Thyroid gland (tissue), 4 donors: ENCODE results near the gene MICB. TPM values are rescaled to one million over a fixed set of nuclear protein-coding genes. Genes with fewer than 3 reads are reported as not detected.

Source experiments
- DNase-seq, 2 donors: peaks; one replicate each; pipeline ENCODE4 v3.0.0-alpha.2; 2019
- H3K27ac ChIP-seq, 3 donors: fragments of 200-600 bp; sonication (generic); 1 replicate in 2 of 3; 2 replicates in 1 of 3; pipeline ENCODE4 v1.5.1; 2016 to 2019; ENCODE audit warnings: mild to moderate bottlenecking in 1 of 3, moderate library complexity in 1 of 3
- H3K27me3 ChIP-seq: fragments of 200-600 bp; sonication (generic); one replicate; pipeline ENCODE4 v1.5.1; 2019
- H3K36me3 ChIP-seq, 2 donors: fragments of 200-600 bp; sonication (generic); one replicate each; pipeline ENCODE4 v1.5.1; 2016 to 2019
- H3K4me1 ChIP-seq, 2 donors: fragments of 200-600 bp; sonication (generic); one replicate each; pipeline ENCODE4 v1.5.1; 2017 to 2019
- H3K4me3 ChIP-seq, 3 donors: fragments of 200-600 bp; sonication (generic); replicated peaks in 1 of 3; 1 replicate in 2 of 3; 2 replicates in 1 of 3; pipeline ENCODE4 v1.5.1; 2016; ENCODE audit warnings: mild to moderate bottlenecking in 1 of 3
- H3K9me3 ChIP-seq: fragments of 200-600 bp; sonication (generic); one replicate; pipeline ENCODE4 v1.5.1; 2017
- CTCF ChIP-seq, 6 experiments: fragments of 200-600 bp in 3 of 6; fragments of 450-650 bp in 3 of 6; sonication (generic) in 3 of 6; IDR thresholded peaks; one replicate each; pipeline ENCODE4 v1.5.1; 2016 to 2019; ENCODE audit warnings: antibody characterized with exemption in 6 of 6, mild to moderate bottlenecking in 2 of 6, inconsistent platforms in 1 of 6, moderate library complexity in 1 of 6
- POLR2A ChIP-seq, 2 donors: fragments of 450-650 bp; IDR thresholded peaks; one replicate each; pipeline ENCODE4 v1.6.1; 2017; ENCODE audit warnings: antibody characterized with exemption in 2 of 2, mild to moderate bottlenecking in 2 of 2, moderate library complexity in 1 of 2
- WGBS, 2 donors: methylation state at CpG; one replicate each; pipeline ENCODE4 v1.1.5; 2017; 5-methylcytosine and 5-hydroxymethylcytosine counted together
- intact Hi-C: fragments of 100-400 bp; cut with DNase I; formaldehyde crosslinking; loops from one replicate; pipeline ENCODE4 v1.15.1; 2023
- total RNA-seq, 4 donors: library from RNA; depleted of rRNA; stranded (reverse); fragments of >200 nt; gene quantifications; one replicate each; pipeline ENCODE4 v1.2.3, GENCODE V29; 2016

The MICB gene
- total RNA-seq, 4 donors from 2014 or later: 0.89 to 3.4 (median 2.1) TPM

DNA sequence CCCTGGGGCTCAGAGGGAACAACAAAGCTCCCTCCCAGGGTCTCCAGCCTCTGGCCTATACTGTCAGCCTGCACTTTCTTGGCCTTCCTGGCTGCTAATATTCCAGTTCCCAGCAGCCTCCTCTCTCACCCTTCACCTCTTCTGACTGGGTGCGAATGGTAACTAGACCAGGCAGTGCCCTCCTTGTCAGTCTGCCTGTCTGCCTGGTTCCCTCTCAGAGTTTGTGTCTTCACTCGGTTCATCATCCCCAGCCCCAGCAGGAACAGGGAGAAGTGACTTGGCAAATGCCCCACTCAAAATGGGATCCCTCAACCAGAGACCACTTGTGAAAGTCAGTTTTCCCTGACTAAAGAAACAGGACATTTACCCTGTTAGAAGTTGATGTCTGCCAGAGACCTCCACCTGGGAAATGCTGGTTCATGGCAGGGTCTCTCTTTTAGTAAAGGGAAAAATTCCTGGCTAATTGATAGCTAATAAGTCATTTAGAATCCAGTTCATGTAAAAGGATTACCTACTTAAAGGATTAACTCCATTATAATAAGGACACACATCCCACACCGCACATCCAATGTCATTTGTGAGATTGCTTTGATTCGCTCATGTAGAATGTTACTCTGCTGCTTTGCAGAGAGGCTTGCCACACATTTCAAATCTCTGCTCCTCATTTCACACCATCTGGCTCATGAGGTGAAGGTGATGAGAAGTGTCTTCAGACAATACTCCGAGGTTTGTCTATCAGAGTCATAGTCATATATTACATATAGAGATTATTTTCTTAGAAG, 18.6 kb upstream of the MICB start:
- no peaks in the 10 kb centered on the region for H3K27me3 ChIP-seq
- no peaks in the 10 kb centered on the region for H3K9me3 ChIP-seq
- H3K4me3 ChIP-seq: no peak overlapping the region
- no peak for TF ChIP-seq POLR2A (IDR thresholded peaks at IDR 0.05)
- TF ChIP-seq CTCF (IDR thresholded peaks at IDR 0.05): no peak
- 92% methylated on average over 5 of the region's 5 CpGs for WGBS, 2 donors
- no peaks in the 10 kb centered on the region for H3K36me3 ChIP-seq
- no peak for DNase-seq
- H3K4me1 ChIP-seq: no peaks in the 10 kb centered on the region
- H3K27ac ChIP-seq: no peak overlapping the region
- intact Hi-C loops: no loop called here

DNA sequence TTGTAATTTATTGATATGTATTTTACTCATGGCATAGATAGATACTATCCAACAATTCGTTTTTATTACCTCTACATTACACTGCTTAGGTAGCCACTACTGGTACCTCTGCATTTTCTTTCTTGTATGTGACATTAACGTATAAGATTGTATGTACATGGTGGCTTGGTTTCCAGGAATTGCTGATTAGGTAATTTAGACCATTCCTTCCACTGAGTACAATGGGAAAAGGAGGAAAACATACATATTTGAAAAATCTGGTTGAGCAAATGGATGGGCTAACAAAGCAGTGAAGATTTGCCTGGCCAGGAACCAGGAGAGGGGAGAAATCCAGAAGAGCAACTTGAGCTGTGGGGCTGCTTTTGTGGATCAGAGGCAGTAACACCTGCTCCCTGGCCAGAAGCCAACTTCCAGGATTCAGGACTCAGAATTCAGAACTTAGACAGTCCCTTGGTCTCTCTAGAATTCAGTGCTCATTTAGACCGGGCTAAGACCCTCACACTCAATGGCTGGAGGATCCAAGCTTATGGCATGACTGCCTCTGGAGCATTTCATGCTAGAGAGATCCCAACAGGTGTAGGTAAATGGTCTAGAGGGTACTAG, 17.9 kb upstream of the MICB start:
- no peaks in the 10 kb centered on the region for H3K4me1 ChIP-seq
- H3K4me3 ChIP-seq: no peak overlapping the region
- 39 to 62% methylated on average over 3 of the region's 3 CpGs for WGBS, 2 donors
- no peak for DNase-seq
- H3K27ac ChIP-seq: no peak overlapping the region
- H3K9me3 ChIP-seq: no peaks in the 10 kb centered on the region
- H3K27me3 ChIP-seq: no peaks in the 10 kb centered on the region
- TF ChIP-seq POLR2A (IDR thresholded peaks at IDR 0.05) (no peak), CTCF (IDR thresholded peaks at IDR 0.05) (no peak)
- intact Hi-C loops: no loop called here
- H3K36me3 ChIP-seq: no peaks in the 10 kb centered on the region

GRCh38 chr6:31480574-31480973, 17.4 kb upstream of the MICB start:
- 82 to 86% methylated on average over 11 of the region's 11 CpGs for WGBS, 2 donors
- intact Hi-C loops: no loop called here
- Histone ChIP-seq H3K4me3 (no peak overlapping the region), H3K9me3 (no peaks in the 10 kb centered on the region), H3K27me3 (no peaks in the 10 kb centered on the region), H3K27ac (no peak overlapping the region), H3K4me1 (no peaks in the 10 kb centered on the region), H3K36me3 (no peaks in the 10 kb centered on the region)
- DNase-seq: no peak
- no peak for TF ChIP-seq POLR2A (IDR thresholded peaks at IDR 0.05)
- TF ChIP-seq CTCF (IDR thresholded peaks at IDR 0.05): no peak

GRCh38 chr6:31483392-31483791, 14.6 kb upstream of the MICB start:
- intact Hi-C loops: no loop called here
- no peak overlapping the region for H3K27ac ChIP-seq

More at GRCh38 chr6:31483392-31483791, 14.6 kb upstream of the MICB start:
- TF ChIP-seq POLR2A (IDR thresholded peaks at IDR 0.05) (no peak), CTCF (IDR thresholded peaks at IDR 0.05) (no peak)
- DNase-seq: no peak
- Histone ChIP-seq H3K4me3 (no peak overlapping the region), H3K4me1 (no peaks in the 10 kb centered on the region), H3K9me3 (no peaks in the 10 kb centered on the region), H3K27me3 (no peaks in the 10 kb centered on the region), H3K36me3 (no peaks in the 10 kb centered on the region)
- WGBS, 2 donors: 63 to 95% methylated on average over 2 of the region's 2 CpGs
